ENCODE measurements around the gene ETV6. TPM values are rescaled to one million over a fixed set of nuclear protein-coding genes. Genes with fewer than 3 reads are reported as not detected.

The ETV6 gene
- total and polyA plus RNA-seq, 2 of the 8 experiments (the other 6 are each of a cell fraction or from before 2014, with no cell fraction given), result 5.5 to 23.9 TPM

GRCh38 chr12:11645391-11645790 is 4.1 kb upstream of the ETV6 start (continued):
- TF ChIP-seq SIN3A (conservative IDR thresholded peaks at IDR 0.05 in 1 of 2, IDR thresholded peaks at IDR 0.05 in 1 of 2; ENCODE audit: low read depth in 1 of 2, low read length in 2 of 2) (no peak), NANOG (IDR thresholded peaks at IDR 0.05; ENCODE audit: insufficient read depth, low read depth, low read length, poor library complexity, severe bottlenecking) (no peak), PHF8 (conservative IDR thresholded peaks at IDR 0.05; ENCODE audit: low read depth, low read length) (no peak), NRF1 (IDR thresholded peaks at IDR 0.05; ENCODE audit: low read depth, low read length) (no peak), ATF3 (IDR thresholded peaks at IDR 0.05; ENCODE audit: insufficient read depth, low read depth, low read length) (no peak), BRCA1 (IDR thresholded peaks at IDR 0.05; ENCODE audit: low read depth, low read length) (no peak), EGR1 (IDR thresholded peaks at IDR 0.05; ENCODE audit: borderline replicate concordance, low read depth, low read length) (no peak), HDAC2 (IDR thresholded peaks at IDR 0.05; ENCODE audit: borderline replicate concordance in 1 of 2, low read depth in 2 of 2, low read length in 2 of 2) (no peak)

All from H1 (cell line).